ENCODE results near the gene ST7. TPM values are rescaled to one million over a fixed set of nuclear protein-coding genes. Genes with fewer than 3 reads are reported as not detected.
A peak's percentile ranks its signal among the peaks of the same experiment; 100 is the strongest.

ST7 gene, protein sequence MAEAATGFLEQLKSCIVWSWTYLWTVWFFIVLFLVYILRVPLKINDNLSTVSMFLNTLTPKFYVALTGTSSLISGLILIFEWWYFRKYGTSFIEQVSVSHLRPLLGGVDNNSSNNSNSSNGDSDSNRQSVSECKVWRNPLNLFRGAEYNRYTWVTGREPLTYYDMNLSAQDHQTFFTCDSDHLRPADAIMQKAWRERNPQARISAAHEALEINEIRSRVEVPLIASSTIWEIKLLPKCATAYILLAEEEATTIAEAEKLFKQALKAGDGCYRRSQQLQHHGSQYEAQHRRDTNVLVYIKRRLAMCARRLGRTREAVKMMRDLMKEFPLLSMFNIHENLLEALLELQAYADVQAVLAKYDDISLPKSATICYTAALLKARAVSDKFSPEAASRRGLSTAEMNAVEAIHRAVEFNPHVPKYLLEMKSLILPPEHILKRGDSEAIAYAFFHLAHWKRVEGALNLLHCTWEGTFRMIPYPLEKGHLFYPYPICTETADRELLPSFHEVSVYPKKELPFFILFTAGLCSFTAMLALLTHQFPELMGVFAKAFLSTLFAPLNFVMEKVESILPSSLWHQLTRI
- 12.9 and 15.0 TPM in 2 replicates for total RNA-seq

DNA sequence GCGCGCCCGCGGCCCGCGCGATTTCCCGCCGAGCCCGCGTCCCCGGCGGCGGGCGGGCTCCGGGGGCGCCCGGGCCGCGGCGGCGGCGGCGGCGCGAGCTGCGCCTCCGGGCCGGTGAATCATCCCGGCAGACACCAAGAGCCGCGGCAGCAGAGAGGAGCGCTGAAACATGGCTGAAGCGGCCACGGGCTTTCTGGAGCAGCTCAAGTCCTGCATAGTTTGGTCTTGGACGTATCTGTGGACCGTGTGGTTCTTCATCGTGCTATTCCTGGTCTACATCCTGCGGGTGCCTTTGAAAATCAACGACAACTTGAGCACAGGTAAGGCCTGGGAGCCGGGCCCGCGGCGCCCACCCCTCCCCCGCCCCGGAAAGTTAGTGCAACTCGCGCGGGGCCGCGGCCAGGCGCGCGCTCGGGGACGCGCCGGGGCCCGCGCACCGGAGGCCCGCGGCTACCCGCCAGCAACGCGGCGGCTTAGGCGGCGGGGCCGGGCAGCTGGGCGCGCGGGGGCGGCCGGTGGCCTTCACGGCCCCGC, at the start of gene ST7:
ST7 (plus strand) TSS at position 130 of the 534 bp plus-strand sequence; CDS start at position 170, 40 bp downstream.
- TF ChIP-seq, protein P1, sequence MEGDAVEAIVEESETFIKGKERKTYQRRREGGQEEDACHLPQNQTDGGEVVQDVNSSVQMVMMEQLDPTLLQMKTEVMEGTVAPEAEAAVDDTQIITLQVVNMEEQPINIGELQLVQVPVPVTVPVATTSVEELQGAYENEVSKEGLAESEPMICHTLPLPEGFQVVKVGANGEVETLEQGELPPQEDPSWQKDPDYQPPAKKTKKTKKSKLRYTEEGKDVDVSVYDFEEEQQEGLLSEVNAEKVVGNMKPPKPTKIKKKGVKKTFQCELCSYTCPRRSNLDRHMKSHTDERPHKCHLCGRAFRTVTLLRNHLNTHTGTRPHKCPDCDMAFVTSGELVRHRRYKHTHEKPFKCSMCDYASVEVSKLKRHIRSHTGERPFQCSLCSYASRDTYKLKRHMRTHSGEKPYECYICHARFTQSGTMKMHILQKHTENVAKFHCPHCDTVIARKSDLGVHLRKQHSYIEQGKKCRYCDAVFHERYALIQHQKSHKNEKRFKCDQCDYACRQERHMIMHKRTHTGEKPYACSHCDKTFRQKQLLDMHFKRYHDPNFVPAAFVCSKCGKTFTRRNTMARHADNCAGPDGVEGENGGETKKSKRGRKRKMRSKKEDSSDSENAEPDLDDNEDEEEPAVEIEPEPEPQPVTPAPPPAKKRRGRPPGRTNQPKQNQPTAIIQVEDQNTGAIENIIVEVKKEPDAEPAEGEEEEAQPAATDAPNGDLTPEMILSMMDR (IDR thresholded peaks at IDR 0.05; ENCODE audit: insufficient read depth, low read length, severe bottlenecking), result no peak
- Histone ChIP-seq H3K4me3 (ENCODE audit: low read depth, low read length) (peak within 1 kb of the TSS; percentile 78), H3K36me3 (ENCODE audit: control insufficient read depth, insufficient read depth, low read length) (no peaks in the 10 kb centered on the region), H3K27me3 (ENCODE audit: control insufficient read depth, insufficient read depth, low read length) (no peaks in the 10 kb centered on the region)
- FAIRE-seq (no peak), DNase-seq (ENCODE audit: low read depth) (peak; percentile 65)

DNA sequence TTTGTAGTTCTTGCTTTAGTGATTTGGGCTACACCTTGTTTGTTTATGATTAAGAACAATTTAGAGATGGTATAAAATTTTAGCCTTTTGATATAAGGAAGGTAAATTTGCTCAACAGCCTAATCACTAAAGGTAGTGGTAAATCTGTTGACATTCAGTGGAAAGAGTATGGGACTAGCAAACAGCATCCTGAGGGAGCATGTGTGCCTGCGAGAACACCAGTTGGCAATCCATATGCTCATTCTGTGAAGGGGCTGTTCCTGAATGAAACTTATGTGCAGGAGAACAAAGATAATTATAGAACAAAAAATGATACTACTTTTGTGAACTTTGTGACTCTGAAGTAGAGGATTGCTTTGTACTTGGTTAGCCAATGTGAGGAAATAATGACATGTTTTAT, 46.9 kb upstream of the ST7 start:
- Histone ChIP-seq H3K4me3 (ENCODE audit: low read depth, low read length) (no peak overlapping the region), H3K27me3 (ENCODE audit: control insufficient read depth, insufficient read depth, low read length) (no peaks in the 10 kb centered on the region), H3K36me3 (ENCODE audit: control insufficient read depth, insufficient read depth, low read length) (peaks cover 2% of the 10 kb centered on the region)
- TF ChIP-seq, protein P1 (IDR thresholded peaks at IDR 0.05; ENCODE audit: insufficient read depth, low read length, severe bottlenecking), result no peak
- FAIRE-seq (no peak), DNase-seq (ENCODE audit: low read depth) (no peak)

DNA sequence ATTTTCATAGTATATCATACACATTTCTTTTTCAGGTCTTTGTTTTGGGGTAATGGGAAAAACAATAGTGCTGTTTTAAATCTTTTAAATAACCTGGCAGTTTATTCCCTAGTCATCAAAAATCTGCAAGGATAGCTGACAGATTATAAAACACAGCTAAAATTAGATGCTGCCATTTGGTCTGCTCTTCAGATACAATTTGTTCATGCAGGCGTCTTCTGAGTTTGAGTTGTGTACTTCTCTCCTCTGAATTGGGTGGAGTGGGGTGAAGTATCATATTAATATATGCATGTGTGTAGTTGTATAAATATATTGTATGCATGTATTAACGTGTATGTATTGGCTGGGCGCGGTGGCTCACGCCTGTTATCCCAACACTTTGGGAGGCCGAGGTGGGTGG, 42.9 kb upstream of the ST7 start:
- no peak overlapping the region for H3K4me3 ChIP-seq (ENCODE audit: low read depth, low read length)
- TF ChIP-seq, protein P1 (IDR thresholded peaks at IDR 0.05; ENCODE audit: insufficient read depth, low read length, severe bottlenecking), result no peak
- DNase-seq (ENCODE audit: low read depth), result no peak
- FAIRE-seq, result no peak
- peaks cover 4% of the 10 kb centered on the region for H3K36me3 ChIP-seq (ENCODE audit: control insufficient read depth, insufficient read depth, low read length)
- H3K27me3 ChIP-seq (ENCODE audit: control insufficient read depth, insufficient read depth, low read length), result no peaks in the 10 kb centered on the region

DNA sequence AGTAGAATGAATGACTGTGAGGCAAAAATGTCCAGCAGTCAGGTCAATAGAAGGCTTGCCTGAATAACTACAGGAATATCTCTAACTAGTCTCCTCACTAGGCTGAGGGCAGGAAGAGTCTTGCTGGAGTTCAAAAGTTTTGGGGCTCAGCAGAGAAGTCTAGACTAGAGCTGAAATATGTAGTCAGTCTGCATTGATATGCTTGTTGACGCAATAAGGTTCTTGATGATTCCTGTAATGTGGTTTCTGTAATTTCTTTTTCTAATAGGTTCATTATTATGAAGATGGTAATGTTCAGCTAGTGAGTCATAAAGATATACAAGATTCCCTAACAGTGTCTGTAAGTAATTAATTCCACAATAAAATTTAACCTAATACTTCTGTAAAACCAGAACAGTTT, 41.5 kb upstream of the ST7 start:
- Histone ChIP-seq H3K4me3 (ENCODE audit: low read depth, low read length) (no peak overlapping the region), H3K27me3 (ENCODE audit: control insufficient read depth, insufficient read depth, low read length) (no peaks in the 10 kb centered on the region), H3K36me3 (ENCODE audit: control insufficient read depth, insufficient read depth, low read length) (peaks cover 6% of the 10 kb centered on the region)
- TF ChIP-seq, protein P1 (IDR thresholded peaks at IDR 0.05; ENCODE audit: insufficient read depth, low read length, severe bottlenecking), result no peak
- peak; percentile 33 for DNase-seq (ENCODE audit: low read depth)
- no peak for FAIRE-seq

DNA sequence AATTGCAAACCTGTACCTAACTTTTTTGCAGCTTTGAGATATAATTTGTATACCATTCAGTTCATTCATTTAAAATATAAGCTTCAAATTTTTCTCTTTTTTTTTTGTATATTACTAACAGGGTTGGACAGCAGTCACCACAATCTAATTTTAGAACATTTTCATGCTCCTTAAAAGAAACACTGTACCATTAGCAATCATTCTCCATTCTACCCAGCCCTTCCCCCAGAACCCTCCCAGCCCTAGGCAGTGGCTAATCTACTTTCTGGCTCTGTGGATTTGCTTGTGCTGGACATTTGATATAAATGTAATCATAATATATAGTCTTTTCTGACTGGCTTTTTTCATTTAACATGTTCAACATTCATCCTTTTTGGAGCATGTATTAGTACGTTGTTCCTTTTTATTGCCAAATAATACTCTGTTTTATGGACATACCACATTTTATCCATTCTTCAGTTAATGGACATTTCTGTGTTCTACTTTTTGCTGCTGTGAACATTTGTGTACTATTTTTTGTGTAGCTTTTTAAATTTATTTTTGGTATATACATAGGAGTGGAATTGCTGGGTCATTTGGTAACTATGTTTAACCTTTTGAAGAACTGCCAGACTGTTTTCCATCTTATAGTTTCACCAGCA, 40.9 kb upstream of the ST7 start:
- DNase-seq (ENCODE audit: low read depth), result no peak
- TF ChIP-seq, protein P1 (IDR thresholded peaks at IDR 0.05; ENCODE audit: insufficient read depth, low read length, severe bottlenecking), result no peak
- no peak for FAIRE-seq
- Histone ChIP-seq H3K4me3 (ENCODE audit: low read depth, low read length) (no peak overlapping the region), H3K27me3 (ENCODE audit: control insufficient read depth, insufficient read depth, low read length) (no peaks in the 10 kb centered on the region), H3K36me3 (ENCODE audit: control insufficient read depth, insufficient read depth, low read length) (peaks cover 6% of the 10 kb centered on the region)

Data from bronchial epithelial cell (primary cell).